ENCODE data around the gene KIFAP3. TPM values are rescaled to one million over a fixed set of nuclear protein-coding genes. Genes with fewer than 3 reads are reported as not detected.

Gene KIFAP3
- total and polyA plus RNA-seq, 2 of the 8 experiments (the other 6 are each of a cell fraction or from before 2014, with no cell fraction given): 1.3 to 3.2 TPM

DNA sequence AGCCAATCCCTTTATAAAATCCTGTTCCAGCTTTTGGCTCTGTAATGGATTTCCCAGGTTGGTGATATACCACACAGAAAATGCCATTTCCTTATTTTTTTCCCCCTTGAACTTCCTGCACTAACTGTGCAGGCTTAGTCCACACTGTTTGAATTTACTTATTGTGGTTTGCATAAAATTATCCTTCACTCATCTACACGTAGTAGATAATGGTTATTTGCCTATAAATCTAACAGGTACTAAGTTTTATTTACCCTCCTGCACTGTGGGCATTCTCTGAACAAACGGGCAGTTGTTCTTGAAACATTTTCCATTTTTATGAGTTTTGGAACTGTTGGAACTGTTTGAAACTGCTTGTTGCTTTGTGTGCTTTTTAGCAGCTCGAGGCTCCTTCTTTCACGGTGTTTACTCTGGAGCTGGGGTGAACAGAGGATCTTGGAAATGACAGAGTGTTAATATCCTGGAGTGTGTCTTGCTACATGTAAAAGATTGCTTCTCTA, 23.0 kb upstream of the KIFAP3 start:
- no peak overlapping the region for H4K5ac ChIP-seq (ENCODE audit: insufficient read length, low read depth, low read length)
- H3K9me3 ChIP-seq (ENCODE audit: insufficient read depth in 2 of 2, low read depth in 1 of 2, low read length in 1 of 2): peaks cover 0 to 4% of the 10 kb centered on the region in 2 experiments; a peak in 1 of 4 replicates
- no peak overlapping the region for H2BK12ac ChIP-seq (ENCODE audit: low read depth, low read length)
- FAIRE-seq (no peak), DNase-seq (ENCODE audit: low read depth in 1 of 2, low spot score in 2 of 2) (no peak)
- H3K56ac ChIP-seq (replicated peaks; ENCODE audit: insufficient read length, low read depth, low read length): no peak overlapping the region
- no peaks in the 10 kb centered on the region for H3K27me3 ChIP-seq (replicated peaks in 1 of 4; ENCODE audit: control insufficient read depth in 3 of 4, extremely low read depth in 1 of 4, insufficient read depth in 3 of 4, low read length in 3 of 4)
- no peak overlapping the region for H3K18ac ChIP-seq (ENCODE audit: extremely low read depth, low read length)
- no peak overlapping the region for H3K4ac ChIP-seq (replicated peaks; ENCODE audit: insufficient read length, low read depth, low read length)
- H4K8ac ChIP-seq (ENCODE audit: extremely low read depth, insufficient read depth, low read length): no peak overlapping the region
- H4K20me1 ChIP-seq (replicated peaks in 1 of 2; ENCODE audit: control insufficient read depth in 1 of 2, insufficient read depth in 2 of 2, low read length in 2 of 2): no peaks in the 10 kb centered on the region
- no peak overlapping the region for H2BK15ac ChIP-seq (ENCODE audit: low read length)
- CTCF ChIA-PET (ENCODE audit: partially characterized antibody): interaction anchor here (0.5 to 2.0 kb wide), 3 partner anchors 21 to 602 kb away, joined by 3 to 4 read pairs (median 4); partner anchors contain the start of gene KIFAP3
- H3K79me1 ChIP-seq (ENCODE audit: low read depth, low read length): no peaks in the 10 kb centered on the region
- H3K4me3 ChIP-seq (ENCODE audit: extremely low read depth in 1 of 4, insufficient read depth in 2 of 4, low read depth in 3 of 4, low read length in 4 of 4): no peak overlapping the region
- no peak overlapping the region for H3K27ac ChIP-seq (ENCODE audit: low read depth, low read length)
- no peak overlapping the region for H3K4me2 ChIP-seq (ENCODE audit: insufficient read depth in 1 of 2, low read depth in 2 of 2, low read length in 2 of 2)
- H3K9ac ChIP-seq (replicated peaks in 1 of 4; ENCODE audit: extremely low read depth in 1 of 4, low read depth in 3 of 4, low read length in 3 of 4): no peak overlapping the region
- no peak overlapping the region for H2BK120ac ChIP-seq (replicated peaks; ENCODE audit: low read depth, low read length)
- 86% methylated on average over 4 of the region's 4 CpGs; no CpG with 5 or more reads in 1 of the 2 experiments for WGBS, 2 experiments (ENCODE audit: extremely low coverage in 1 of 2, insufficient coverage in 1 of 2, insufficient read length in 1 of 2, insufficient replicate concordance in 2 of 2, low coverage in 1 of 2, low lambda C conversion rate in 2 of 2, missing lambda C conversion rate in 1 of 2)
- H2AK5ac ChIP-seq (ENCODE audit: low read depth, low read length): no peak overlapping the region
- no peak overlapping the region for H2BK20ac ChIP-seq (ENCODE audit: low read length)
- POLR2A ChIA-PET (ENCODE audit: partially characterized antibody): no interaction called here
- no peak overlapping the region for H2BK5ac ChIP-seq (ENCODE audit: low read depth, low read length)
- H3K36me3 ChIP-seq (ENCODE audit: control insufficient read depth in 2 of 4, insufficient read depth in 4 of 4, low read length in 3 of 4): no peaks in the 10 kb centered on the region
- H3K23ac ChIP-seq (ENCODE audit: insufficient read length): no peak overlapping the region
- H3K79me2 ChIP-seq (ENCODE audit: control insufficient read depth in 1 of 2, insufficient read depth in 2 of 2, low read length in 2 of 2): no peaks in the 10 kb centered on the region
- no peaks in the 10 kb centered on the region for H3K23me2 ChIP-seq (ENCODE audit: low read depth, low read length)
- H2AFZ ChIP-seq (ENCODE audit: low read length): no peak overlapping the region
- no peak overlapping the region for H3K14ac ChIP-seq (ENCODE audit: insufficient read length)
- H4K91ac ChIP-seq (replicated peaks; ENCODE audit: insufficient read length, low read length): no peak overlapping the region
- H3K4me1 ChIP-seq (replicated peaks in 1 of 4; ENCODE audit: control insufficient read depth in 3 of 4, insufficient read depth in 4 of 4, low read length in 3 of 4): no peaks in the 10 kb centered on the region
- TF ChIP-seq TAF7 (optimal IDR thresholded peaks at IDR 0.05; ENCODE audit: borderline replicate concordance, low read depth, low read length) (no peak), KDM5A (IDR thresholded peaks at IDR 0.05; ENCODE audit: low read length) (no peak), NRF1 (IDR thresholded peaks at IDR 0.05; ENCODE audit: low read depth, low read length) (no peak), TEAD4 (IDR thresholded peaks at IDR 0.05; ENCODE audit: low read depth, low read length) (no peak), POLR2AphosphoS5 (IDR thresholded peaks at IDR 0.05; ENCODE audit: low read depth, low read length) (no peak), JUN (IDR thresholded peaks at IDR 0.05; ENCODE audit: low read depth, low read length) (no peak), RBBP5 (IDR thresholded peaks at IDR 0.05; ENCODE audit: borderline replicate concordance, low read depth, low read length) (no peak), CHD1 (IDR thresholded peaks at IDR 0.05; ENCODE audit: low read depth, low read length) (no peak), POU5F1 (IDR thresholded peaks at IDR 0.05; ENCODE audit: low read depth, low read length) (no peak)
- TF ChIP-seq, protein P1, sequence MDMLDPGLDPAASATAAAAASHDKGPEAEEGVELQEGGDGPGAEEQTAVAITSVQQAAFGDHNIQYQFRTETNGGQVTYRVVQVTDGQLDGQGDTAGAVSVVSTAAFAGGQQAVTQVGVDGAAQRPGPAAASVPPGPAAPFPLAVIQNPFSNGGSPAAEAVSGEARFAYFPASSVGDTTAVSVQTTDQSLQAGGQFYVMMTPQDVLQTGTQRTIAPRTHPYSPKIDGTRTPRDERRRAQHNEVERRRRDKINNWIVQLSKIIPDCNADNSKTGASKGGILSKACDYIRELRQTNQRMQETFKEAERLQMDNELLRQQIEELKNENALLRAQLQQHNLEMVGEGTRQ (IDR thresholded peaks at IDR 0.05; ENCODE audit: low read length): no peak
- TF ChIP-seq, protein P2, sequence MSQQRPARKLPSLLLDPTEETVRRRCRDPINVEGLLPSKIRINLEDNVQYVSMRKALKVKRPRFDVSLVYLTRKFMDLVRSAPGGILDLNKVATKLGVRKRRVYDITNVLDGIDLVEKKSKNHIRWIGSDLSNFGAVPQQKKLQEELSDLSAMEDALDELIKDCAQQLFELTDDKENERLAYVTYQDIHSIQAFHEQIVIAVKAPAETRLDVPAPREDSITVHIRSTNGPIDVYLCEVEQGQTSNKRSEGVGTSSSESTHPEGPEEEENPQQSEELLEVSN (IDR thresholded peaks at IDR 0.05): no peak

All from H1 (cell line).